Erythroblast (primary cell): ENCODE measurements around the gene PER2.

ENCODE experiments used
- GATA1 ChIP-seq: IDR thresholded peaks from 2 replicates; pipeline ENCODE4 v1.6.1; 2011; ENCODE audit warnings: low read depth, mild to moderate bottlenecking, control low read depth, low read length, moderate library complexity
- POLR2A ChIP-seq: IDR thresholded peaks from 2 replicates; pipeline ENCODE4 v1.6.1; 2011; ENCODE audit warnings: mild to moderate bottlenecking, low read length

DNA sequence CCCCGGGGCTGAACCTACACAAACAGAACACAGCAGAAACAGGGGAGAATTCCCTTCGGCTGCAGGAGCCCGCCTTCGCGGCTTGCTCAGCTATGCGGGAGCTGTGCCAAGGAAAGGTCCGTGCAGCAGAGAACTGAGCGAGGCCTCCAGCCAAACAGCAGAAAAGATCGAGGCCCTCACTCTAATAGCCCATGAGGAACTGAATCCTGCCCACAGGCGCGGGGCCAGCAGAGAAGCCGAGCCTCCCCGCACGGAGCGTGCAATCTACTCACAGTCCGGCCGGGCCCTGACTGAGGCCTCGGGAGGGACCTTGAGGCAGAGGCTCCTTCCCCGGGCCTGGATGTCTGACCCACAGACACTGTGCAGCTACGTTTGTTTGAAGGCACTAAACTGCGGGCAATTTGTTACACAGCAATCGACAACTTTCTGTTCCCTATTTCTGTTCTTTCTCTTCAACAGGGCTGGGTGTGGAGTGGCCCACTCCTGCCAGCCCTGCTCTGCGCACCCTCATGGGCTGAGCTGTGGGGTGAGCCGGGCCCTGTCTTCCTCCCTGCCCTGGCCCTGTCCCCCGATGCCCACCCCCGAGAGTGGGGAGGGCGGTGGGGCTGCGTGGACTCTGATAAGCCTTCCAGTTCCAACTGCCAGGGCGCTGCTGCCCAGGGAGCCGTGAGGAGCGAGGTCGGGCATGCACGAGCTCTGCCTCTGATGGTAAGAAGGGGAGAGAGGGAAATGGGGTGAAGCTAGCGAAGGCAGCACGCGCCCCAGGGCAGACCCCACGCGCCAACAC is 62.3 kb downstream of the PER2 start:
- no peak for TF ChIP-seq POLR2A
- no peak for TF ChIP-seq GATA1
